Germinal center (tissue), 1 donor: ENCODE results near the gene RSBN1.
A peak's percentile ranks its signal among the peaks of the same experiment; 100 is the strongest.
"Not testable (repeated sequence)": the region's sequence is repeated elsewhere in the genome, so short reads cannot be mapped to it uniquely, and the experiment has no call there.

Source experiments
- DNase-seq: peaks from one replicate; pipeline ENCODE4 v3.0.0; 2012; ENCODE audit warnings: mixed read lengths, low spot score

The RSBN1 gene

DNA sequence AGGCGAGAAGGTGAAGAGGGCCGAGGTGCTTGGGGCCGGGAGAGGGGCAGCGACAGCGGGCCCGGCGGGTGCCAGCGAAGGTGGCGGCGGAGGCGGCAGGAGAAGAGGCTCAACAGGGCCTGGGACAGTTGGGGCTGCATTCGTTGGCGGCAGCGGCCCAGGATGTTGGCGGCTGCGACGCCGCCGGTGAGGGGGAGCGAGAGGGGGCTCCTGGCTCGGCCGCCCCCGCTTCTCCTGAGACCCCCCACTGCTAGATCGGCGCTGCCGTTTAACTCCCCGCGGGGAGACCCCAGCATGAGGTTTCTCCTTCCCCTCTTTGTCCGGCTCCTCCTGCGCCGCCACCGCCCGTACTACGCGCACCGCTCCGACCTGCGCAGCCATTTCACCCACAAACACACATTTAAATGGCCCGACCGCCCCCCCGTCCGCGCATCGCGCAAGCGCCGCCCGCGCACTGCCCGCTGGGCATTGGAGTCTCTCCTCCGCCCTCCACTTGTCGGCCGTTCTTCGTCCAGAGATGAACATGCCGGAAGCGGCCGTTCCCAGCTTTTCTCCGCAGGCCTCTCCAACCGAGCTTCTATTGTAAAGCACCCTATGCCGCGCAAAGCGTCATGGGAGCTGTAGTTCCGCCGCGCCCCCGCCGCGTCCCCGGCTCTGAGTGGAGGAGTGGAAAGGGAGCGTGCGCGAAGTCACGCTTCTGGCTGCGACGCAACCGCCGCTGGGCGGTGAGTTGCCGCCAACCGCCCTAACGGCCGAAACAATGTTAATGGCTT, at the start of gene RSBN1:
RSBN1 (minus strand) TSS at position 589 of the 773 bp plus-strand sequence; CDS start at position 525, 64 bp downstream.
- DNase-seq: peak; percentile 93

DNA sequence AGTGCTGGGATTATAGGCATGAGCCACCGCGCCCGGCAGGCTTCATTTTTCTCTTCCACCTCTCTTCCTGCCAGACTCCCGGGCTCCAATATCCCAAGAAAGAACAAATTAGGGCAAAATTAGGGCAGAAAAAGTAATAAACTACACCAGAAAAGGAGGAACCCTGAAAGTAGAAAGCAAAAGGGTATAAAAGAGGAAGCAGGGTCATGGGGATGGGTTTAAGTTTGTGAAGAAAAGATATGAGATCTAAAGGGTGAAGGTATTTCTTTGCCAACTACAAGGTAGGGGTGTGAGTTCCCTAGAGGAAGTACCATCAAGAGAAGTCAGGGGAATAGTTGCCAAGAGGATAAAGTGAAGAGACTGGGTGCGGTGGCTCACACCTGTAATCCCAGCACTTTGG, 49.4 kb upstream of the RSBN1 start:
- DNase-seq: no peak

DNA sequence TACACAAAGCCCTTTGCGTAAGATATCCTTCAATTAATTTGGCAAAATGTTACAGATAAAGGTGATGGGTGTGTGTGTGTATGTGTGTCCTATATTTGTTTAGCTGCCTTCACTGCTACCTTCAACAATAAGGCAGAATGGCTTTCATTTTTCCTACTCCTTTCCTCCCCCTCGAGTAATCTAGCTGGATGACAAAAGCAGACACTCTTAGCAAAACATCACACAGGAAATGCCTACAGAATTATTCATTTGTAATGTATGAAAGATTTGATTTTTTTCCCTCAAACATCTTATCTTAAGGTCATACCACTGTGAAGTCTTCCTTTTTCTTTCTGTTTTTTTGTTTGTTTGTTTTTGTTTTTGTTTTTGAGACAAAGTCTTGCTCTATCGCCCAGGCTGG, 48.6 kb upstream of the RSBN1 start:
- DNase-seq: no peak

DNA sequence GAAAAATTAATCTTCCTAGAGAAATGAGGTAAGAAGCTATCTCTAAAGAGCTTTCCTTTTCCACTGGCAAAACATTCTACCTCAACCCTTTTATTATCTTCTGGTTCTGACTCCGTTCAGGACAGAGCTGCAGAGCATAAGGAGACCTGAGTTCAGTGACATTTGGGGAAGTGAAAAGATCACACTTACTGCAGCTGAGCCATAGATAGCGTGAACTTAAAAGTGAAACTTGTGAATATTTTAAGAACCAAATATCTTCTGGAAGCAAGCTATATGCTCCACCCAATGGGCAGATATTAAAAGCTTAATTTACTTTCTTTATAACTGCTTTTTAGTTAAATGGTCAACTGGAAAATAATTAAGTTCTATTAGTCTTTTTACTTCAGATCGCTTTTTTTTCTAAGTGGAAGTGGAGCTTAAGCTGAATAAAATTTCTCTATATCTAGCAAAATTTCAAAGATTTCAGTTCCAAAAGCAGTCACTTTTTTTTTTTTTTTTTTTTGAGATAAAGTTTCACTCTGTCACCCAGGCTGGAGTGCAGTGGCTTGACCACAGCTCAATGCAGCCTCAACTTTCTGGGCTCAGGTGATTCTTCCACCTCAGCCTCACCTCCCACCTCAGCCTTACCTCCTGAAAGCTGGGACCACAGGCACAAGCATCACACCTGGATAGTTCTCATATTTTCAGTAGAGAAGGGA, 47.4 kb upstream of the RSBN1 start:
- peak; percentile 25 for DNase-seq

DNA sequence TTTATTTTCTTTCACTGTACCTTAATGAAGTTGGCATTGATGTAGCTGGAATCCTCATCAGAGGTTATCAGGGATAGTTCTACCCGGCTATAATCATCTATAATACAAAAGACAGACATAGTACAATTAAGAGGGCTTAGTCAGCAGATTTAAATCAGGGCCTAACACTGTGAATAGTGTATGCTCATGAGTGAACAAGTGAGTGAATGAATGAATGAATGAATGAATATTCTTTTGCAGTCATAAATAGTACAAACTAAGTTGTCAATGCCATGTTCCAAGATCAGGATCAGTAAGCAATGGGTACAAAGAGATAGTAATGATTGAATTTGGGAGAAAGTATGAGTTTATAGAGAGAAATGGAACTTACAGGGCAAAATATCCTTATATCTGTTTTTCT, 46.7 kb upstream of the RSBN1 start:
- no peak for DNase-seq

DNA sequence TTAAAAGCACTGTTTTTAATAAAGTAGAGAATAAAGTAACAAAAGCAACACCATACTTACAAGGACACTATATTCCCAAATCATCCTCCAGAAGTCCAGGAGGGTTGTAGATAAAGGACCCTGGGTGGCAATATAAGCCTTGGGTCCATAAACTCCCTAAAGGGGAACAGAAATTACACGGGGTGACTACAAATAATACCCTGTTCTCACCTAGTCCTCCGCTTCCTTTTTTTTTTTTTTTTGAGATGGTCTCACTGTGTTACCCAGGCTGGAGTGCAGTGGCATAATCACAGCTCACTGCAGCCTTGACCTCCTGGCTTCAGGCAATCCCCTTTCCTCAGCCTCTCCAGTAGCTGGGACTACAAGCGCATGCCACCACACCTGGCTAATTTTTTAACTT, 46.1 kb upstream of the RSBN1 start:
- no peak for DNase-seq

DNA sequence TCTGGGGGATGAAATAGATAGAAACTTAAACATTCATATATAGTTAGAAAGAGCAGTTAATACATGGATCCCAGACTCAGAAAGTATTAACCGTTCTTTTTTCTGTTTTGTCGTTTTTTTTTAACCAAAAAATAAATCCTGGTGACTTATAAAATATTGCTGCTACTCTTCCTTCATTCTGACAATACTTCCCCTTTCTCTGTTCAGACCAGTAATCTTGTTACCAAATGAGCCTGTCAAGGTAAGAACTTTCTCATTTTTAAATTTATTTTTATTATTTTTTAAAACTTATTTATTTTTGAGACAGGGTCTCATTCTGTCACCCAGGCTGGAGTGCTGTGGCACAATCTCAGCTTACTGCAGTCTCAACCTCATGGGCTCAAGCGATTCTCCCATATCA, 45.5 kb upstream of the RSBN1 start:
- no peak for DNase-seq

DNA sequence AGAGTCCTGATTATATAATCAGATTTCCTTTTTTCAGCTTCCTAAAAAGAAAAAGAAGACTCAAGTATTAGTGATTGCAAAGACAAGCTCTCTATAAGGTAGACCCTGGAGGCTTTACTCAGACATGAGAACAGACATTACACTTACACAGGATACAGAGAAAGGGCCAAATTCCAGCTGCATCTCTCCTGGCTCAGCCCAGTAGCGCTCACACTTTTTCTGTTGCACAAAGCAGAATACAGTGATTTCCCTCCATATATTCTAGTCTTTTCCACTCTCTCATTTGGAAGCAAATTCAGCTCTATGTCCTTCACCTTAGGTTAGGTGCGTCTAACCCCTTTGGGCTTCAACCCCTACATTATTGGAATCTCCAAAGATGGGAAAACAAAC, 44.1 kb upstream of the RSBN1 start:
- DNase-seq: no peak

DNA sequence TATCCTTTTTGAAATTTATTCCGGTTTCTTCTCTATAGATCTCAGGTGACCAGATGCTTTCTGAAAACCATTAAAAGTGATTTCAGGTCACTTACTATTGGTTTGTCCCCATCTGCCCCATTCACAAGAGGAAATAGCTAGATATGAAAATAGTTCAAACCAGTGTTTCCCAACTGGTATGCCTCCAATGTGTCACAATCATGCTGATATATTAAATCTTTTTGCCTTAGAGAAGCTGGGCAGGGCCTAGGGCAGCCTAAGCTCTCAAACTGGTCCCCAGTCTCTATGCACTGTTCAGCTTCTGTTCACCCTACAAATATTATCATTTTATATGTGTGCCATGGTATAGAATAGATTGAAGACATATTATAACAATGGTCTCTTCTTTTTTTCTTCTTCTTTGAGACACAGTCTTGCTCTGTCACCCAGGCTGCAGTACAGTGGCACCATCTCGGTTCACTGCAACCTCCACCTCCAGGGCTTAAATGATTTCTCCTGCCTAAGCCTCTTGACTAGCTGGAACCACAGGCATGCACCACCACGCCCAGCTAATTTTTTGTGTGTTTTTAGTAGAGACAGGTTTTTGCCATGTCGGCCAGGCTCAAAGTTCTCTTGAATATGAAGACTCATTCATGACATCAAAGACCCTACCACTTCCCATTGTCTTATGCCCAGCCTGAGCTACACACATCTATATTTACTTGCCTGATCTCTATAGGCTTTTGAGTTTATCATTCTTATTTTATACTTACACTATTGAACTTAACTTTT, 43.5 kb upstream of the RSBN1 start:
- DNase-seq: no peak

DNA sequence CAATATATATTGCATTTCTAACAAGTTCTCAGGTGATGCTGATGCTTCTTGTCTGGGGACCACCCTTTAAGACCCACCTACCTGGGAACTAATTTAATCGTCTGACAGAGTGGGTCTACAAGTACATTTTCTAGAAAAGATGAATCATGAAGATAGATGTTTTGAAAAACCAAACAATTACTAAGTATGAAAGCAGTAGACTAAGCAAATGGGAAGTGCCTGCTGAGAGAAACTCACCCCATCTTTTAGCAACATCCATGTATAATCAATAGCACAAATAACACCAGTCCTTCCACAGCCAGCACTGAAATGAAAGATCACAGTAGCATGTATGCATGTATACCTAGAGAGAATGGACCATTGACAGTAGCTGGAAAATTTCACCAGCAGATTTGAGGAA, 42.0 kb upstream of the RSBN1 start:
- no peak for DNase-seq

DNA sequence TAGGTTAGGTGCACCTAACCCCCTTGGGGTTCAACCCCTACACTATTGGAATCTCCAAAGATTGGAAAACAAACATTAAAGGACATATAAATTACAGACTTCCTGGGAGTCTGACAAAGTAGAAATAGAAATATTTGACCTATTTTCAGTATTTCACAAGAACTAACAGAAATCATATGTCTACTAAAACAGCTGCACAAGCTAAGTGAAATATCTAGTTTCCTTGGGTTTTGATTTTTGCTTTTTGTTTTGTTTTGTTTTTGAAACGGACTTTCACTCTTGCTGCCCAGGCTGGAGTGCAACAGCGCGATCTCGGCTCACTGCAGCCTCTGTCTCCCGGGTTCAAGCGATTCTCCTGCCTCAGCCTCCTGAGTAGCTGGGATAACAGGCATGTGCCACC, 40.4 kb upstream of the RSBN1 start:
- not testable (repeated sequence) for DNase-seq

DNA sequence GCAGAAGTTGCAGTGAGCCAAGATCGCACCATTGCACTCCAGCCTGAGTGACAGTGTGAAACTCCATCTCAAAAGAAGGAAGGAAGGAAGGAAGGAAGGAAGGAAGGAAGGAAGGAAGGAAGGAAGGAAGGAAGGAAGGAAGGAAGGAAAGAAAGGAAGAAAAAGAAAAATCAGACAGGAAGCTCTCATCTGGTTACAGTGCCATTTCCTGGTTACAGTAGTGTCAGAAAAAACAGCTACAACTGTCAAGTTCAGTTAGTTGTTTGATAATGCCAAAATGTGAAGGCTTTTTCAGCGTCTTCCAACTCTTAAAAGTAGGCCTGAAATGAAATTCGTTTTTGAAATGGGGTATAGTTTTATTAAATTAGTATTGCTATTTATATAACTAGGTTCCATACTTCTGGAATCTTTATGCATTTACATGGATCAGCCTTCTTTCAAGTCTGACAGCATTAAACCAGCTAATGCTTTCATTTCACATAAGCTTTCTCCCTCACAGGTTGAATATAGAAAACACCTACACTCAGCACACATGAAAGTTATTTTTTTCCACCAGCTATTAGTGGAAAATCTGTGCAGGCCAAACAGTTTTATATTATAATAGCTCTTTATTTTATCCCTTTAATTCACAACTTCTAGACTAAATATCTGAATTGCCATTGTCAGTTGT, 38.0 kb upstream of the RSBN1 start:
- no peak for DNase-seq

DNA sequence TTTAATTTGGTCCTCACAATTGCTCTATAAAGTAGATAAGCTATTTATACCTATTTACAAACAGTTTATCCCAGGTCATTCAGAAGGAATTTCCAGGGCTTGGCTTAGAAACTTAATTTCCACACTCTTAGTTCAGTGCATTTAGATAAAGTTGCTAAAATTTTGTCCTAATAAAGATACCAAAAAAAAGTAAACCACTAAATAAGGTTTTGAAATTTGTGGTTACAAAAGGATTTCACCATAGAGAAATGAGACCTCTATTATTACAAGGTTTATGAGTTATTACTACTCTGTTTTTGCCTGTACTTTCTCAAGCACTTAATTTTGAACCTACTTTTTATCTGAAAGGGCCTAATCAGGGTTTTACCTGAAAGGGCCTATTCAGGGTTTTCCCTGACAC, 36.8 kb upstream of the RSBN1 start:
- no peak for DNase-seq

DNA sequence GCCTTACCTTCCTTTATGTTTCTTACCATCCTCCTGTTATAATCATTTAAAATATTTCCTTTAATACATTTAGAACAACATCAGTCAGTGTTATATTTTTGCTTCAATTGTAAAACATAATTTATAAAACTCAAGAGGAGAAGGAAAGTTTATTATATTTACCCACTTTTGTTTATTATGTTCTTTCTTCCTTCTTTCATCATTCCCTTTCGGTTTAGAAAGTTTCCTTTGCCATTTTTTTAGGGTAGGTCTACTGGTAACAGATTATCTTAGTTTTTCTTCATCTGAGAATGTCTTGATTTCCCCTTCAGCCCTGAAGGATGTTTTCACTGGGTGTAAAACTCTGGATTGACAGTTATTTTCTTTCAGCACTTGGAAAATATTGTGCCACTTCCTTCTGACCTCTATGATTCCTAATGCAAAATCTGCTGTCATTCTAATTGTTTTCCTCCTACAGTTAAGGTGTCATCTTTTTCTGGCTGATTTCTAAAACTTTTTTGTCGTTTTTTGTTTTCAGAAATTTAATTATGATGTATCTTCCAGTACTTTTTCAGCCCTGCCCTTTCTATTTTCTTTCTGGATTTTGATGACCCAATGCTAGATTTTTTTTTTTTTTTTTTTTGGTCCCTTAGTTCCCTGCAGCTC, 34.2 kb upstream of the RSBN1 start:
- DNase-seq: no peak

DNA sequence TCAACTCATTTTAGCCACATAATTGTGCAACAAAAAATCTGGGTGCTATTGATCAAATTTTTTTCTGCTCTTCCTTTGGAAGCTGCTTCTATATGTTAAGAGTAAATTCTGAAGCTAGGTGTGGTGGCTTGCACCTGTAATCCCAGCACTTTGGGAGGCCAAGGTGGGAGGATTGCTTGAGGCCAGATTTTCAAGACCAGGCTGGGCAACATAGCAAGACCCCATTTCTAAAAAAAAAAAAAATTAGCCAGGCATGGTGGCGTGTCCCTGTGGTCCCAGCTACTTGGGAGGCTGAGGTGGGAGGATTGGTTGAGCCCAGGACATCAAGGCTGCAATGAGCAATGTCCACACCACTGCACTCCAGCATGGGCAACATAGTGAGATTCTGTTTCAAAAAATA, 24.3 kb upstream of the RSBN1 start:
- DNase-seq: no peak

DNA sequence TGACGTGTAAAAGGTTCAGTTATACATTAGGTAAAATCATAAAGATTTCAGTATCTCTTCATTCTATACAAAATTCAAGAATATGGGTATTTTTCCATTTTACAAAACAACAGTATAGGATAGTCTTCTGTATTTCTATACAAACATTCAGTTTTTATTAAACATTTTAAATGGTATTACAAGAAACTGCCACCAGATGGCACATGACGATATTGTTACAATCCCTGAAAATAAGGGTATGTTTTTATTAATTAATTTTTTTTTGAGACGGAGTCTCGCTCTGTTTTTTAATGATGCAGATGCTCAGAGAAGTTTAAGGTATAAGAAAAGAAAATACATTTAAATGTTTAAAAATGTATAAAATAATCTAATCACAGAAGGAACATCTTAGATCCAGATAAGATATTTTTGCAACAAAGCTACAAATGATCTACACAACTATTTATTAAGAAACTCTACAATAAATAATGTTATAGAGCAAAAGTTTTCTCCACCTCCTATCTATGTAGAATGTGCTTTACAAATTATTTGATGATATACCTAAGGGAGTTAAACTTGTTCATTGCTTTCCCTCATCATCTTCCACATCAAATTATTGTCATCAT, 23.5 kb upstream of the RSBN1 start:
- peak; percentile 30 for DNase-seq

DNA sequence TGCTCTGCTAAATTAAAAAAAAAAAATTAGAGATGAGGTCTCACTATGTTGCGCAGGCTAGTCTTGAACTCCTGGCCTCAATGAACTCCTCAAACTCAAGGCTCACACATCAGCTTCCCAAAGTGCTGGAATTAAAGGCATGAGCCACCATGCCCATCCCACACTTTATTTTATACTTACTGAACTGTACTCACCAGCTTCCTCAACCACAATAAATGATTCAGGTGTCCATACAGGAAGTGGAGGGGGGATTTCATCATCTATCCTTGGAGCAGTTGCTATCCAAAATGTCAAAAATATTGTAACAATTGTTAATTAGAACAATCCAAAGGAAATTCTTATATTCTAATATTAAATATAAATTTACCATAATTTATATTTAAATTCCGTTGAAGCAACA, 22.4 kb upstream of the RSBN1 start:
- DNase-seq: no peak

DNA sequence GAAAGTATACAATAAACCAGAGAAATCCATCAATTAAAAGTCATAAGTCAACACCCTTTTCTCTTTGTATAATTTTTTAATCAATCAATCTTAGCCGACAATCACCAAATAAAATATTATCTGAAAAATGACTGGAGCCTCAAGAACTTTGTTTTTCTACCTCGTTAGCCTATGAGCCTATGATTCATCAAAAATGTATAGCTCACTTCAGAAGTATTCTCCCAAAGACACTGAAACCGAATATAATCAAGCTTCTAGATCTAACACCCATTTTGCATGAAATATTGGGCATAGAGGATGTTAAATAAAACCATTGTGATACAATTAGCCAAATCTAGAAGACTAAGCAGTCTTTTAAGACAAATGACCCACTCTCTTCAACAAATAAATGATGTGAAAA, 17.8 kb upstream of the RSBN1 start:
- DNase-seq: no peak

DNA sequence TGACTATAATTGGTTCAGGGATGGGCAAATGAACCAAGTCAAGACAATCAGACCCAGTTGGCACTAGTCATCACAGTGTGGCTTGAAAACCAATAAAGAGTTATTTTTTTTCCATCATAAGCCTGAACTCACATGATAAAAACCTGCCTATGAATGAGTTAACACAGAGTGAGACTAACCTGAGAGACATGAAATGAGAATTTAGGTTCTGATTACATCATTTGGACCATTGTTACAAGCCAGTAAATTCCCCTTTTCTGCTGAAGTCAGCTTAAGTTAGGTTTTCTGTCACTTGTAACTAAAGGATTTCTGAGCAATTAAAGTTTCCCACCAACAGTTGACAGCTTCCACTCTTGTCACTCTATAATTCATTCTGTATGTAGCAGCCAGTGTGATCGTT, 9.6 kb upstream of the RSBN1 start:
- DNase-seq: no peak

DNA sequence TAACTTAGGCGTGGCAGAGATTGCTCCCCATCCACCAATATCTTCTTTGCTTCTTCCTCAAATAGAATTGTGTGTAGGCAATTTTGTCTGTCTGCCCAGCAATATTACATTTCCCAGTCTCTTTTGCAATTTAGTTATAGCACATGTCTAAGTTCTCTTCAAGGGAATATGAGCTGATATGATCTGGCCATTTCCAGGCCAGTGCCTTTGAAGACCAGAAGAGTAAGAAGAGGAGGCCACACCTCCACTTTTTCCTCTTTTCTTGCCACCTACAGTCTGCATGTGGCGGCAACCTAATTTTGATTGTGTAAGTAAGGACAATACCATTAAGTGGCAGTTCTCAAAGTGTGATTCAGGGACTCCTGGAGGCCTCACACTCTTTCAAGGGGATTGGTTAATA, 6.3 kb upstream of the RSBN1 start:
- no peak for DNase-seq

DNA sequence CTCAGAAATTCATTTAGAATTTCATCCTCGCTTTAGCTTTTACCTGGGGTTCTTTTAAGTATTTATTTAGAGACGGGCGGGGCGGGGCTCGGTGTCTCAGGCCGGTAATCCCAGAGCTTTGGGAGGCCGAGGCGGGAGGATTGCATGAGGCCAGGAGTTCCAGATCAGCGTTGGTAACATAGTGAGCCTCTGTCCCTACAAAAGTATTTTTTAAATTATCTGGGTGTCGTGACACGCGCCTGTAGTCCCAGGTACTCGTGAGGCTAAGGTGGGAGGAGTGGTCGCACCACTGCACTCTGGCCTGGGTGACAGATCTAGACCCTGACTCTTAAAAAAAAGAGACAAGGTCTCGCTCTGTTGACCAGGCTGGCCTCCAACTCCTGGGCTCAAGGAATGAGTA, 942 bp upstream of the RSBN1 start:
- DNase-seq: no peak
